ENCODE measurements around the gene SLC25A42.
A peak's percentile ranks its signal among the peaks of the same experiment; 100 is the strongest.
"Not testable (repeated sequence)": the region's sequence is repeated elsewhere in the genome, so short reads cannot be mapped to it uniquely, and the experiment has no call there.

Gene SLC25A42

GRCh38 chr19:19139876-19140229 is 76.1 kb downstream of the SLC25A42 start:
- no peak for DNase-seq

- no peak for DNase-seq
Measured at GRCh38 chr19:19140476-19140875, 76.7 kb downstream of the SLC25A42 start.

- no peak for DNase-seq
Measured at GRCh38 chr19:19142347-19142746, 78.6 kb downstream of the SLC25A42 start.

GRCh38 chr19:19145281-19145680 is 81.5 kb downstream of the SLC25A42 start:
- DNase-seq: no peak

- peak; percentile 91 for DNase-seq
Measured at GRCh38 chr19:19145684-19146608, 82.2 kb downstream of the SLC25A42 start.

- no peak for DNase-seq
Measured at GRCh38 chr19:19146865-19147264, 83.1 kb downstream of the SLC25A42 start.

GRCh38 chr19:19147344-19147743 is 83.5 kb downstream of the SLC25A42 start:
- DNase-seq: no peak

GRCh38 chr19:19148504-19148903 is 84.7 kb downstream of the SLC25A42 start:
- not testable (repeated sequence) for DNase-seq

- no peak for DNase-seq
Measured at GRCh38 chr19:19149435-19149834, 85.6 kb downstream of the SLC25A42 start.

- DNase-seq: no peak
Measured at GRCh38 chr19:19151418-19151817, 87.6 kb downstream of the SLC25A42 start.

- no peak for DNase-seq
Measured at GRCh38 chr19:19152668-19153384, 89.0 kb downstream of the SLC25A42 start.

- DNase-seq: no peak
Measured at GRCh38 chr19:19154768-19155494, 91.1 kb downstream of the SLC25A42 start.

- no peak for DNase-seq
Measured at GRCh38 chr19:19155495-19156219, 91.9 kb downstream of the SLC25A42 start.

- DNase-seq: no peak
Measured at GRCh38 chr19:19157808-19158207, 94.0 kb downstream of the SLC25A42 start.

- no peak for DNase-seq
Measured at GRCh38 chr19:19159534-19159933, 95.7 kb downstream of the SLC25A42 start.

- DNase-seq: no peak
Measured at GRCh38 chr19:19160461-19161035, 96.8 kb downstream of the SLC25A42 start.

- no peak for DNase-seq
Measured at GRCh38 chr19:19162495-19162894, 98.7 kb downstream of the SLC25A42 start.

Data from right forelimb (tissue), 1 donor.